Astrocyte of the hippocampus (primary cell): ENCODE results near the gene TTLL8.

Experiments
- DNase-seq: peaks from one replicate; pipeline ENCODE4 v3.0.0; 2011; ENCODE audit warnings: low read depth, low spot score

TTLL8 gene

DNA sequence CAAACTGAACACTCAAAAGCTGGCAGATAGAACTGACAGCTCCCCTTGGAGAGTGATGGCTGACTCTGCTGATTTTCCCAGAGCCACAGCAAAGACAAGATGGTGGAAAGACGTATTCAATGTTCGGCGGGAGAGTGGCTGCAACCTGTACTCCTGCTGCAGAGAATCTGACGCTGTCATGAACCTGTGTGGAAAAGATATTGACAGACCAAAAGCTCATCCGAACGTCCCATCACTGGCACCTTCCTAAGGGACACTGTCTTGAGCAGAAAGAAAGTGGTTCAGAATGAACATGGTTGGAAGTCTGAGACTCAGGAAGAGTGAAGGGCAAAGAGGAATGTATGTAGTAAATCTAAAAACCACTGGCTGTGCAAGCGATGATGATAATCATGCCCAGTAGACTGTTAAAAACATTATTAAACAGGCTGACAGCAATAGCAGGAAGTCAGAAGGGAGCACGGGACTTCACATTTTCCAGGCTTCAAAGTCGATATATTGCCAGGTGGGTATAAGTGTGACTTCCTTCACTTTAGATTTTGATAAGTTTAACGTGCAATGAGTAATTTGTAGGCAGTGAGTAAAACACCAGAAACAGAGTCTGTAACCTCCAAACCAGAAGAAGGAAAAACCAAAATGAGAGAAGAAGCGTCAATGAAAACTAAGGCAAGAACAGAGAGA is 39.4 kb downstream of the TTLL8 start:
- no peak for DNase-seq

DNA sequence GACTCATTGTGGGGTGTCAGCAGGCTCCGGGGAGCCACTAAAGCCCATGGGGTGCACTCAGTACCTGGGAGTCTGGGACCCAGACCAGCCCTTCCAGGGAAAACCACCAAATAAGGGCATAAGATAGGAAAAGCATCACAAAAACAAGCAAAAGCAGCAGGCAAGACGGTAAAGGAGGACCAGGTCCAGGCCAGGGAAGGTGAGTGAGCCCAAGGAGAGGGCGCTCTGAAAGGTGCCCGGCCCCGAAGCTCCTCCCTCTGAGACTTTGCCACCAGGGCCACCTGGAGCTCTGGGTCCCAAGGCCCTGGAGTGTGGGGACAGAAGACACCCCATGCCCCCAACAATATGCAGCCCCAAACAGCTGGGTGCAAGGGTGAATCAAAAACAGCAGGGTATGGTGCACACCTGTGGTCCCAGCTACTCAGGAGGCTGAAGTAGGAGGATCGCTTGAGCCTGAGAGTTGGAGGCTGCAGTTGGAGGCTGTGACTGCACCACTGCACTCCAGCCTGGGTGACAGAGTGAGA is 40.3 kb downstream of the TTLL8 start:
- no peak for DNase-seq

DNA sequence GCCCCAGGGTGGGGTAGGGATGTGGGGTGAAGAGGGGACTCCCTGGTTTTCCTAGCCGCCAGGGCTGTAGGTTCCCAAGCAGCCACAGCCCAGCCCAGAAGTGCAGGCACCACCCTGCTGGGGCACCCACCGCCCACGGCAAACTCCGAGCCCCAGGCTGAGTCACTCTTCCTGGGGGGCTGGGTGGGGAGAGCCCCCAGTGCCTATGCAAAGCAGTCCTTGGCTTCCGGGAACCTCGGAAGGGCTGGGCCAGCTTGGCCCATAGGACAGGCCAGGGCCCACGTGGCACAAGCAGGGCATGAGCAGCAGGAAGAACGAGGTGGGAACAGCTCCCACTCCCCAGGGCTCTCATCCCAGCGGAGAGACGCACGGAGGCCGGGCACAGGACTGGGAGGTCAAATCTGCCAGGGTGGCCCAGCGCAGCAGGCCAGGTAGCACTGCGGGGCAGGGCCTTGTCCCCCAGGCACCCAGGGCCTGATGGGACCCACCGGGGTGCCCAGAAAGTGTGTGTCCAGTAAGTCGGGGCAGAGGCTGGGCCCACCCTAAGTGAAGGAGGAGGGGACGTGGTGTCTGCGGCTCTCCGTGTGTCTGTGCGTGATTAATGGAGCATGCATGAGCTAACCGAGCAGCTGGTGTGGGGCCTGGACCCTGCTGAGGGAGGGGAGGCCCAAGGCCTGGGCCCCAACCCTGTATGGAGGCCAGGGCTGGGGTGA is 41.0 kb downstream of the TTLL8 start:
- DNase-seq: no peak

DNA sequence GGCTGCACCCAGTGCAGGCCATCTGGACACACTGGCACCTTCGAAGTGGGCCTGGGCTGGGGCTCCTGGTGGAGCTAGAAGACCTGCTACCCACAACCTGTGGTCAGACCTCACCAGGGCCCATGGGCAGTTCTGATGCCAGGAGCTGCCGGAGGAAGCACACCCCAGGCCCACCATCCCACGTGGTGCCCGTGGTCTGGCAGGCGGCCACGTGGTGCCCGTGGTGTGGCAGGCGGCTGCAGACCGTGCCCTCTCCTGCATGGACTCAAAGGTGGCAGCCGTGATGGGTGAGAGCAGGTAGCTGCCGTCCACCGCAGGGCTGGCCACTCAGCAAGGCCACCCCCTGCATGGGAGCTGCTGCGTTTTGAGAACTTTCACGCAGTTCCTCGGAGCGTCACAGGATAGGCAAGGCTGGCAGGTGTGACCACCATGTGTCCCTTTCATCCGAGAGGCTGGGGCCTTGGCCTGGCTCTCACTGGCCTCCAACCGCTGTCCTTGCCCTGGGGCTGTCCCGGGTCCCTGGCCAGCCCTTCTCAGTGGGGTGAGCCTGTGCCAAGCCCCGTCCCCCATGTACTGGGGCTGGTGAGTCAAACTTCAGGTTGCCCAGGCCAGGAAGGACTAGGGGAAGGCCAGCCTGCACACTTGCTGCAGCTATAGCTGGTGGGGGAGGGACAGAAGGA is 41.6 kb downstream of the TTLL8 start:
- no peak for DNase-seq

DNA sequence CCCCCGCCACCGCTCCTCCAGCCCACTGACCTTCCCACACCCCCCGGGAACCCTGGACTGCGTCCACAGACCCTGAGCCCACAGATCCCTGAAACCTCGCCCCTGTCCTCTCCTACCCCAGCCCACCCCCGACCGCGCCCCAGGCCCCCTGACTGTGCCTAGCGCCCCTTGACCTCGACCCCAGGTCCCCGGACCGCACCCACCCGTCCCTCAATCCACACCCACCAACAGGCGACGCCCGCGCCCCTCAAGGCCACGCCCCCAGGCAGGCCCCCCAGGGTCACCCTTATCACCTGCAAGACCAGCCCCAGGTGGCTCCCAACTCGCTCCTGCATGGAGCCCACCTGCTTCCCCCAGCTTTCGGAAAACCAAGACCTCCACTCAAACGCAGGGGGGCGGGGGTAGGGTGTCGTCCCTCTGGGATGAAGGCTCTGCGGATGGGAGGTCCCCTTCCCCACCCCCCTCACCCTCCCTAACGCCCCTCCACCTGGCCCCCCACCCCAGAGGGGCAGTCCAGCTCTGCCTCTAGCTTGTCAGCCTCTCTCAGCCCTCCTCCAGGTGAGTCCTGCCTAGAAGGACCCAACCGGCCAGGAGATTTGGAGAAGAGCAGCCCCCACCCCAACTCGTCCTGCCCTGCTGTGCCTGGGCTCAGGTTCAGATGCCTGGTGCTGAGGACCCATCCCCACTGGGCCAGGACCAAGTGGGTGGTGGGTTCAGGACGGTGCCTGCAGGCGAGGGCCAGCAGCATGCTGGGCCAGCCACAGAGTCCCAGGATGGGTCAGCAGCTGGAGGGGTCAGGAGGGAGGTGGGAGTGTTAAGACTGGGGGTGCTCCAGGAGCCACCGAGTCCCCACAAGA is 42.4 kb downstream of the TTLL8 start:
- no peak for DNase-seq

DNA sequence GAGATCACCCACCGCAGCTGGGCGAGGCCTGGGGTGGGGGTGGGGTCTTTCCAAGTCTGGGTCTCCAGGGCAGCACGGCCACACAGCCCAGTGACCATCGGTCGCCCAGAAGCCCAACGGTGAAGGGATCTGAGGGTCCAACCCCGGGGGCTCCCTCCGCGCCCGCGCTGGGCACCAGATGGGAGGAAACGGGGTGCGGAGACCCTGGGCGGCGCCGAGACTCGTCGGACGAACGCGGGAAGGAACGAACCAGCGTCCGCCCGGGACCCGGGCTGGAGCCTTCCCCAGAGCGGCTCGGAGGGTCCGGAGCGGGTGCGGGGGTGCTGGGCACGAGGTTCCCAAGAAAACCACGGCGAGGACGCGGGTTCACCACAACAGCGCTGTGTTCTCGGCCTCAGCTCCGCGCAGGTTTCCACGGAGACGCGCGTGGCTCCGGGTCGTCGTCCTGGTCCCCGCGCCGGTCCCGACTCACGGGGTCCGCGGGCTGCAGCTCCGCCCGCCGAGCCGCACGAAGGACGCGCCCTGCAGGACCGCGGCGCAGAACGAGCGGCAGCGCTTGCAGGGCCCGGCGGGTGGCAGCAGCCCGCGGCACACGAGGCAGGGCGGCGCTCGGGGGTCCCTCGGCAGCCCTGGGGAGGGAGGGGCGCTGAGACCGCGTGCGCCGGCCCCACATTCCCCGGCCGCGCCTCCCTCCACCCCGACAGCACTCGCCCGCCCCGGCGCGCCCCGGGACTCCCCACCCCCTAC is 43.3 kb downstream of the TTLL8 start:
- no peak for DNase-seq

DNA sequence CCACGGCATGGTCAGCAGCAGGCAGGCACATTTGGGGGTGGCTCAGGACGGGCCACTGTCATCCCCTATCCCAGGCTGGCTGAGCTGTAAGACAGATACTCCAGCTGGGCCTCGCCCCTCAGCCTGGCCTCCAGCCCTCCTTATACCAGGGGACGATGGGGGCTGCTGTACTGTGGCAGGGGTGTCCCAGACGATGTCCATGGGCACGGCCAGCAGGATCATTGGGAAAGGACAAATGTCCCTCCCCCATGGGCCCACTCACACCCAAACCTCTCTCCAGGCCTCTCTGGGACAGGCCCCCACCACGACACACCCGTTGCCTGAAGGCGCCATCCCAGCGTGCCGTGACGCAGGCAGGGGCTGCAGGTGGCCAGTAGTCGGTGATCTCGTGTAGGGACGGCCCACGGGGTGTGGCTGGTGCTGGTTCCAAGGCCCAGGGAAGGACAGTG is 44.0 kb downstream of the TTLL8 start:
- DNase-seq: no peak

DNA sequence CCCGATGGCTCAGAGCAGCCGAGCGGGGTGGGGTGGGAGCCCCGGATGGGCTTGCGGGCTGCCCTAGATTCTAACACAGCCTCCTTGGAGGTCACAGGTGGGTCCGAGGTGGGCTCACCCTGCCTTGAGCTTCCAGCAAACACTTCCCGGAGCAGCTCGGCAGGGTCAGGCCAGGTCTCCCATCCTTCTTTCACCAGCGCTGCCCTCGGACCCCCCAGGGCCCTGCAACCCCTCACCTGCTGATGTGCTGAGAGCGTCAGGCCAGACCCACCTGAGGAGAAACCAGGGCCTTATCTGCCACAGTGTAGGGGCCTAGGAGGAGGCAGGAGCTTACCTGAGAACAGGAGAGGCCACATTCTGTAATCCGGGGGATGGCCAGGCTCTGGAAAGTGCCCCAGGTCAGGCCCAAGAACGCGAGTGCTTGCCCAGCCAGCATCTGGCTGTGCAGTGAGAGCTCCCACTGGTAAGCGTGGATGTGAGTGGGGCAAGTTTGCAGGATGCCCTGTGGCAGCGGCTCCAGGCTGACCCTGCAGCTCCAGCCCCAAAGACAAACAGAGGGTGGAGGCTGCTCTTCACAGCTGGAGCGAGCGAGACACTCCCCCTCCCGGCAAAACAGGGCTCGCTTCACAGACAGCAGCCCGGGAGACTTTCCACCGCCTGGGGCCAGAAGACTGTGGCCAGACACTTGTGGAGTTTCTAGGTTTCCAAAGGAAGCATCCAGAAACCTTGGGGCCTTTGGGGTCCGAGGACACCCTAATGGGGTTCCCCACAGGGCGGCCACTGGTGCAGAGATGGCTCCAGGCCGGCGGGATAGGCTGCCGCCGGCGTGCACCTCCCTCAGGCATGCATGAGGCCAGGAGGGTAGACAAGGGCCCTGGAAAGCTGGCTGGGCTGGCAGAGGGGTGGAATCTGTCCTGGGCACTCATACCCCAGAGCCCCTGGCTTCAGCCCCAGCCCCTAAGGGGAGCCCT is 45.6 kb downstream of the TTLL8 start, which contains the start of gene IL17REL:
Gene IL17REL (minus strand): TSS at position 555 of the 971 bp plus-strand sequence. CDS start 119 bp downstream, at position 436.
- peak; percentile 29 for DNase-seq

DNA sequence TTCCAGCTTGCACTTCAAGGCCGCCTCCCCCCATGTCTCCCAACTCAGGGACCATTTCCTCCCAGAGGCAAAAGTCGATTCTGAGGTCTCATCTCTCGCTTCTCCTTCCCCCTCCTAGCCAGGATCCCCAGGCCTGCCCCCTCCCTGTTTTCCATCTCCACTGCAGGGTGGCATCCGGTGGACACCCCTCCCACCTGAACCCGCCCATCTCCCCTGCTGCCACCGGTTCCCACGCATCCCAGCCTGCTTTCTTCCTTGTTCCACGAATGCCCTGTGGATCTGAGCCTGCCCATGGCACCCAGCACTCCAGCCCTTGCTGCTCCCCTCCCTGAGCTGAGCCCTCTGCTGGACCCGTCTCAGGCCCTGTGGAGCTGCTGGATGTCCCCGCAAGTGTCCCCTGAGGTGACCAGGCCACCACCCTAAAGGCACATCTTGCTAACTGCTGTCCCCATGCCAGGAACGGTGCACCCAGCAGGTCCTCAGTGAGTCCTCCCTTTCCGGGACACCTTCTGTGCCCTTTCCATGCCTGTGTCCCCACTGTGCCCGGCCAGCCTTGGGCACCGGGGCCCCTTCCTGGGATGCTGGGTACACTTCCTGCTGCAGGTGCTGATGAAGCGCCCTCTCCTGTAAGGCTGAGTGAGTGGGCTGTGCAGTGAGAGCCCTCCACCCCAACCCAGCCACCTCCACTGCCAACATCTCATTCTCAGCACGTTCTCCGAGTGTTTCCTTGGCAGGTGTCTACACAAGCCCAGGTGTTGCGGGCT is 46.5 kb downstream of the TTLL8 start:
- no peak for DNase-seq

DNA sequence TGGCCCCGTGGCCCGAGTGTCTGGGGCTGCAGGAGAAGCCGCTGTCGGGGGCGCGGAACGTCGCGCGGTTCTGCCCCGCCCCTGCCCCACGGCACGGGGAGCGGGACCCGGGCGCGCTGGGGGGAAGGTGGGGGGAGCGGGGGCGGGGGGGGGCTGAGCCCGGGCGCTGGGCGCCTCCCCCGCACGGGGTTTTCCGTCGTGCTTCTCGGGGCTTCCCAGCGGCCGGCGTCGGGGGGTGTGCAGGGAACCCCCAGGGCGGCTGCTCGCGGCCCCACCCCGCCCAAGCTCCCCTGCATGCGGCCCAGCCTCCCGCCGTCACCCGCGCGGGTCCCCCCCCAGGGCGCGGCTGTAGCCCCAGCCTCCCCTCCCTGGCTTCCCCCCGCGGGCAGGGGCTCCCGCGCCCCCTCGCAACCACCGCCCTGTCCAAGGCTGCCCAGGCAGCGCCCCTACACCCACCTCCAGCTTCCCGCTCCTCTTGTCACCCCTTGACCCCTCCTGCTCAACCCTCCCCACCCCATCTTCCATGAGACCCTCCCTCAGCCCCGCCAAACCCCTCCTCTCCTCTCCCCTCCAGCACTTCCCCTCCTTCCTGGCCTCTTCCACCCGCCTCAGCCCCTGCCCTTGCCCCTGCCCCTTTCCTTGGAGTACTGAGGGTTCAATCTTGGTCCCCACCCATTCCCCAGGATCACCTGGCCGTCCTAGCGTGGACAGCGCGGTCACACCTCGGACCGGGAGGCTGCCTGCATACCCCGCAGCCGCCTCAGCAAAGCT is 47.2 kb downstream of the TTLL8 start:
- DNase-seq: no peak

DNA sequence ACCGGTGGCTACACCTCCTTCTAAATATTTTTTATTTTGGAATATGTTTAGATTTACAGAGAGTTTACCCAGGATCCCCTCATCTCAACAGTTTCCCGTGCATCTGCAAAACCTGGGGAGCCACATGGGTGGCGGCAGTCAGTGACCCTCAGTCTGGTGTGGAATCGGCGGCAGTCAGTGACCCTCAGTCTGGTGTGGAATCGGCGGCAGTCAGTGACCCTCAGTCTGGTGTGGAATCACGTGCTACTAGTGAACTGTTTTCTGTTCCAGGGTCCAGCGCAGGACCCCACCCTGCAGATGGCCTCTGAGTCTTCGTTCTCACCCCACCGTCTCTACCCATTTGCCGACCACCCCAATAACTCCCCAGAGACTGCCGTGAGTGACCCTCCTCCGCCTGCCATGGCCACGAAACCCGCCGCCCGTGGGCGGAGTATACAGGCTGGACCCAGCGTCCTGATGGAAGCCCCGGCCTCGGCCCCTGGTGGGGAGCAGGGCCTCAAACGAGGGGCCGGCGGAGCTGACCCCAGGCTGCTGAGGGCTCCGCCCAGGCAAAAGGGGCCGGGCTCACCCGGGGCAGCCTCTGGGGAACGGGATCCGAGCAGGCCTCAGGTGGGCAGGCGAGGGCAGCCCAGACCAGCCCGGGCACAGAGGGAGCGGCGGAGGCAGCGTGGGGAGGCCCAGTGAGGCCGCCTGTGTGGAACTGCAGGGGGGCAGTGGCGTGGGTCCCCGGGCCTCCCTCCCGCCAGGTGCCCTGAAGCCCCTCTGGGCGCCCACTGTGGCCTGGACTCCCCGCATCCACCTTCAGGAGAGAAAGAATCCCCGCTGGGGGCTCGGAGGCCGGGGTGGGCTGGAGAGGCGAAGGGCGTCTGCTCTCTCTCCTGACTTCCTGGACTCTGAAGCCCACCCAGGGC is 48.1 kb downstream of the TTLL8 start:
- DNase-seq: no peak

DNA sequence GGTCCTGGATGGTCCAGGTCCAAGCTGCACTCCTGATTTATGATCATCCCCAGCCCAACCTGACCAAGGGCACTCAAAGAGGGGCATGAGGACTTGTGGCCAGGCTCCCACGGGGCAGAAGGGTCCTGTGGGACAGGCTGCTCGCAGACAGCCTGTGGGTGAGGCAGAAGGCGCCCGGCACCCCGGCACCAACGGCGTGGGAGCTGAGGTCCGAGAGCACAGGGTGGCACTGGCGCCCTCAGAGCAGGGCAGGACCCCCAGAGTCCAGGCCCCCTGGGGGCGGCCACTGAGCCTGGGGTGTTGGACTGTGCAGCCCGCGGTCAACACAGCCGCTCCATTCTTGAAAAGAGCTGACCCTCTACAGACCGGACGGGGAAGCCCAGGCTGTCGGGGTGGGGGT is 48.8 kb downstream of the TTLL8 start:
- DNase-seq: no peak

DNA sequence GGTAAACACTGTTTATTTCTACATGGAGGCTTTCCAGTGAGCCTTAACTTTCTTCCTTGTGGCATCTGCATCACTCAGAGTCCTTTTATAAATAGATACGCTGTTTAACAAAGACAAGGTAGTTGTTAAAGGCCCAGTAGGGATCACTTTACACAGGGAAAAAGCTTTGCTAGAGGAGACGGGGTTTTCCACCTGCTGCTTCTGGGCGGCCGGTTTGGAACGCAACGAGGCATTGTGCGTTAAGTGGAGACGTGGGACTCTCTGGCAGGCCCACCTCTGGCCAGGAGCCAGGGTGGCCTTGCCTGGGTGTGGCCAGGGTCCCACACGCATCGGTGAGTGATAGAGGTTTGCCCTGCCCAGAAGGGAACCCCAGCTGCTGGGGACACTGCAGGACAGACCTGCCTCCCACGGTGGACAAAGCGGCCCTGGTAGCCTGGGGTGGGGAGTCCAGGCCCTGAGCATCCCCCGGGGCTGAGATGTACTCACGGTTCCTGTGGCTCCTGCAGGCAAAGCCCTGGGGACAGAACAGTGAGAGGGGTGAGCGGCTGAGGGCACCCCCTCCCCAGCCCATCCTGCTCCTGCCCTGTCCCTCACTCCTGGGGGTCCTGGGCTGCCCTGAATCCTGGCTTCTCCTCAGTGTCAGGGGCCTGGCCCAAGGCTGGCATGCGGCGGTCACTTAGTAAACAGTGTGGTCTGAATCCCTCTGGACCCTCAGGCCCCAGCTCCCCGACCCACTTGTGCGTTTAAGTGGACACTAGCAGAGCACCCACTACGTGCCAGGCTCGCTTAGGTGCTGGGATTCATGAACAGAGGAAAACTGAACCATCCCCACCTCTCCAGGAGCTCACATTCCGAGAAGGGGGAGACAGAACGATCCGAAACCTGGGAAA is 49.7 kb downstream of the TTLL8 start:
- no peak for DNase-seq

DNA sequence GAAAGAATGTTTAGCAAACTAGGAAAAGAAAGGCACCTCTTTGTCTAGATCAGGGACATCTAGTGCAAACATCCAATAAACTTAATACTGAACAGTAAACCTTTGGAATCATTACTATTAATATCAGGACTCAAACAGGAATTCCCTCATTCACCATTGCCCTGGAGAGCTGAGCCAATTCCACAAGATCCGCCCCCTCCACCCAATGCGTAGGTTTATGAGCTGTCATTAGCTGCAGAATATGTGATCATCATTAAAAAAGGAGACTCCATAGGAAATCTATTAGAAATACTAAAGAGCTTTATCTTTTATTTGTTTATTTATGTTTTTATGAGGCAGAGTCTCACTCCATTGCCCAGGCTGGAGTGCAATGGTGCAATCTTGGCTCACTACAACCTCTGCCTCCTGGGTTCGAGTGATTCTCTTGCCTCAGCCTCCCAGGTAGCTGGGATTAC is 51.0 kb downstream of the TTLL8 start:
- DNase-seq: no peak

DNA sequence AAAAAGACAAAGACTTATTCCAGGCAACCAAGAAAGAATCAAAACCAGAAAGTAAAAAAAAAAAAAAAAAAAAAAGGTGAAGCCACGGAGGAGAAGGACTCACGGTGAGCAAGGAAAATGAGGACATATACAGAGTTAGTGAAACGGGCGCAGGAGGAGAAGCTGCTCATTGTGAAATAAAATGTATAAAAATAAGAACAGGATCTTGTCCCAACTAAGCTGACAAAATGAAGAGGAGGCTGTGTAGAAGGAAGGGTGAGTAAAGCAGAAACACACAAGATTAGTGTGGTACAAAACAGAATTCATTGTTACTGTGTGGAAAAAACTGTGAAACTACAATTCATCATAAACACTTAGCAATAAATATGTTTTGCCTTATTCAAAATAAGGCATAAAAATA is 53.2 kb downstream of the TTLL8 start:
- no peak for DNase-seq

DNA sequence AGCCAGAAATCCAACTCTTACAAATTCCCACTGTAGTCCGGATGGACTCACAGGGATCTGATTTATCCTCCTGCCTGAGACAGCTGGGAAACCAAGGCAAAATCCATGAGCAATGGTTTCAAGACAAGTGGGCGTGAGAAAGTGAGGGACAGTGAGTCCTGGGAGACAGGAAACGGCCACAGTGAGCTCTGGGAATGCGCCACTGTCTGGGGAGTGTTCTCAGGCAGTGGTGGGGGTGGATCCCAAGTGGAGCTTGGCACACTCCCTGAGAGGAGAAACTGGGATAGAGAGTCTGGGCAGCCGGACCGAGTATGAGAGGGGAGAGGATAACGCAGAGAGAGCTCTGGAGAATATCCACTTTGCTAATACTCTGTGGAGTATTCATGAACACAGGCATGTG is 55.3 kb downstream of the TTLL8 start:
- DNase-seq: no peak
